HK-2 (cell line): ENCODE results near the gene SLU7.

Experiments used
- DNase-seq: peaks from one replicate; pipeline ENCODE4 v3.0.0-alpha.2; 2018; ENCODE audit not compliant: unreplicated experiment

SLU7 gene

DNA sequence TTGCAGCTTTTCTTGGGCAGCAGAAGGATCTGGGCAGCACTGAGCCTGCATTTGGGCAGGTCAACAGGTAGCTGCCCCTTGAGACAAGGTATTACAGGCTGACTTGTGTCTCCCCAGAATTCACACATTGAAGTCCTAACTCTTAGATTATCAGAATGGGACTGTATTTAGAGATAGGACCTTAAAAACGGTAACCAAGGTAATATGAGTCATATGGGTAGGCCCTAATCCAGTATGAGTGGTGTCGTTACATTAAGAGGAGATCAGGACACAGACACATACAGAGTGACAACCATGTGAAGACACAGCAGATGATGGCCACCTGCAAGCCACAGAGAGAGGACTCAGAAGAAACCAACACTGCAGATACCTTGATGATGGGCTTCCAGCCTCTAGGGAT is 51.6 kb downstream of the SLU7 start:
- no peak for DNase-seq

DNA sequence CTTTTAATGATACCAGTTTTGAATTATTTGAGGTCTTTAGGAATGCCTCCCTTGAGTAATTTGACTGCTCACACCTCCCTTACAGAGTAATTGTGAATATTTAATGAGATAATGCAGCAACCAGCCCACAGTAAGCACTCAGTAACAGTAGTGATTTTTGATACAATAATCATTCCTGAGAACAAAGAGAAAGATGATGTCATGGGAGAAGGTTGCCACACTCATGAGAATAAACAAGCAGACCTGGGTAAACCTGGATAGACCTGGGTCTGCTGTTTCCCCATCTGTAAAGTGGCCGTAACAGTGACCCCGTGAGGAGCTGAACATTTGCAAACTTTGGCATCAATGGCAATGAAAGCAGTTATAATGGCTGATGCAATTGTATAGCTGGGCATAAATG is 52.7 kb downstream of the SLU7 start:
- DNase-seq = no peak

DNA sequence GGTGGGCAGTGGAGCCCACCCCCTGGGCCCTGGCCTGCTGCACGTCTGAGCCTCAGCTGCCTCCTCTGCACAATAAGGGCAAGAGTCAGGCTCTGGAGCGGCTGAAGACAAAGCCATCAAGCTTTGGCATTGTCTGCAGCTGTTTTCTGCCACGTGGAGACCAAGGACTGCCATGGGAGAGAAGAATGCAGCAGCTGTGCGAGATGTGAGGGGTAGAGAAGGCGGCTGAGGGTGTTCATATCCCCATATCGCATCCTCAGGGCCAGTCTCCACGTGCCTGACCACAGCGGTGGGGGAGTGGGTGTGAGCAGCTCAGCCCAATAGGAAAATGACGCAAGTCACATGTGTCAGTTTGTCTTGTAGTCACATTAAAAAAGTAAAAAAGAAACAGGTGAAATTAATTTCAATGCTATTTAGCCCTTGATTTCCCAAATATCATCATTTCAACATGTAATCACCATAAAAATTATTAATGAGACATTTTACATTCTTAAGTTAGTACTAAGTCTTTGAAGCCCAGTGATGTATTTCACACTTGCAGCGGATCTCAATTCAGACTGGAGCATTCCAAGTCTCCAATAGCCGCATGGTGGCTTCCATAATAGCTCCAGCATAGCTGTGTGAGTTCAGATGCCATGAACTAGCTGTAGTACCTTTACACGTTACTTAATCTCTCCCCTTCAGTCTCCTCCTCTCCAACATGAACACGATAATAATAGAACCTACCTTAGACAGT is 55.1 kb downstream of the SLU7 start:
- no peak for DNase-seq

DNA sequence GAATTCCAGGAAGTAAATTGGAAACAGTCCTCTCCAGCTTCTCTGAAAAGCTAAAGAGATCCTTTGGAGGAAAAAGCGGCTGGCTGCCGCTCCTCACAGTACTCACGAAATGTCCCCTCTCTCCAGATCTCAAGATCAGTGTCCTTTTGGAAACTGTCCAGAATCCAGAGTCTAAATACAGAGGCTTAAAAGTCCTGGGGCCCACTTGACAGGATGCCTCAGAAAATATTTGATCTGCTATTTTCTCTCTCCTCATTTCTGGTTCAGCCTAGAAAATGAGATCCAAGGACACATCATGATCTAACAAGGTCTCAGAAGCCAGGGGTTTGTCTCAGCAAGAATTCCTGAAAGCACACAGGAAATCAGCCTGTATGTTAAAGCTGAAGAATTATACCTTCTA is 55.7 kb downstream of the SLU7 start:
- no peak for DNase-seq

DNA sequence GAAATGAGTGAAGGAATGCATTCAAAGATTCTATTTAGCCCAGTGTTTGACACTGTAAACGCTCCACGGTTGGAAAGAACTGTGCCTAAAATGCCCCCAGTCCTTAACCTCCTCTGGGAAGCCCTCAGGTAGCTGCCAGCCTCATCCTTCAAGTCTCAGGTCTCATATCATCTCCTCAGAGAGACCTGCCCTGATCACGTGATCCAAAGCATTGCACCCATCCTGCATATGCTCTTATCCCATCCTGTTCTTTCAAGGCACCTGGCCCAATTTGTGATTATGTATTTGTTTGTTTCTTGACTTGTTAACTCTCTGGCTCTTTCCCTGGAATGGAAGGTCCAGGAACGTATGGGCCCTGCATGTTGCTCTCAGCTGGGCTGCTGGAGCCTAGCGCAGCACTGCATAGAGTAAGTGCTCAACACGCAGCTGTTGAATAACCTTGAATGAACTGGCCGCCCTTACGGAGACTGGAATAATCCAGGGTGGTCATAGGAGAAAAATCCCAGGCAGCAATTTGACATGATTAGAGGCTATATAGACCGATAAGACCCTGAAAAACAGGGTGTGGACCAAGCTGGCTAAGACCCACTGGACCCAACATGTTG is 57.2 kb downstream of the SLU7 start:
- DNase-seq = no peak

DNA sequence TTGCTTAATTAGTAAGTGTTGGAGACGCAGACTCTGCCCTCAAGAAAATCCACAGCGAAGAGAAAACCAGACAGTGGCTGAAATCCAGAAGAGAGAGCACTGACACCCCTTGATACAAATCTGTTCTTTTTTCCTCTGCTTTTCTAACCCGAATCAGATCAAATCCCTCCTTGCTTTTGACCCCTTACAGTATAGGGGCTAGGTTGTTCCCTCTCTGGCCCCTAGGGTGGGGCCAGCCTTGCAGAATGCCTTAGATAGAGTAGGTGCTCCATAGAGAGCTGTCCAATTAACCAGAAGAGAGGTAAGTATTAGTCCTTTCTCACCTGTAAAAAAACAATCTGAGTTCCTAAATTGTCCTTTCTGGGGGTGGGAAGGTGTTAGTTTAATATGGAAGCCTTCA is 58.6 kb downstream of the SLU7 start:
- no peak for DNase-seq

DNA sequence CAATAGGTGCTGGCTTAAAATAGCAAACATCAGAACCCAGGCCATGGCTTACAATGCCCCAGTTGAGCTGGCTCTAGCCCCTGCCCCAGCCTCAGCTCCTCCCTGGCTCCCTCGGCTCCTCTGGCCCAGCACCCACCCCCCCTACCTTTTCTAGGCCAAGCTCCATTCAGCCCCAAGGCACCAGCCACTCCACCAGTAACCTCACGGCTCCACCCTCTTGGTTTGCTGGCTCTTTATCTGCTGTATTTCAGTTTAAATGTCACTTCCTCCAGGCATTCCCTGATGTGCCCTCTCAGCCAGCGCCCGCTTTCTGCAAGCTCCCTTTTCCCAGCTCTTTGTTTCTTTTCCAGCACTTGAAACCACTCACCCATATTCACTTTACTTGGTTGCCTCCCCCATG is 59.1 kb downstream of the SLU7 start:
- no peak for DNase-seq

DNA sequence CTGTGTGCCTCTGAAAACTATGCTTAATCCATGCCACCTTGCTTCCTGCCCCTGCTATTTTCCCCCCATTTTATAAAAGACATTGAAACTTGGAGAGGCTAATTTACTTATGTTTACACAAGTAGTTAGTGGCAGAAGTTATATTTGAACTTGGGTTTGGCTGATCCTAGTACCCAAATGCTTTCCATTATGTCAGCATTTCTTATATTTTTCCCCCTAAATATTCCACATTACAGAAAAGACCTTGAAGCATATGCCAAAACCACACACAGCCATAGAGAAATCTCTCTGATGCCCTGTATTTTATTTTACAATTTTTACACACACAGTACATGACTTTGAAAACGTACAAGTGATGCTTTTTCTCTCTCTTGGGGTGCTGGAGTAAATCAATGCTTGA is 59.6 kb downstream of the SLU7 start:
- no peak for DNase-seq

DNA sequence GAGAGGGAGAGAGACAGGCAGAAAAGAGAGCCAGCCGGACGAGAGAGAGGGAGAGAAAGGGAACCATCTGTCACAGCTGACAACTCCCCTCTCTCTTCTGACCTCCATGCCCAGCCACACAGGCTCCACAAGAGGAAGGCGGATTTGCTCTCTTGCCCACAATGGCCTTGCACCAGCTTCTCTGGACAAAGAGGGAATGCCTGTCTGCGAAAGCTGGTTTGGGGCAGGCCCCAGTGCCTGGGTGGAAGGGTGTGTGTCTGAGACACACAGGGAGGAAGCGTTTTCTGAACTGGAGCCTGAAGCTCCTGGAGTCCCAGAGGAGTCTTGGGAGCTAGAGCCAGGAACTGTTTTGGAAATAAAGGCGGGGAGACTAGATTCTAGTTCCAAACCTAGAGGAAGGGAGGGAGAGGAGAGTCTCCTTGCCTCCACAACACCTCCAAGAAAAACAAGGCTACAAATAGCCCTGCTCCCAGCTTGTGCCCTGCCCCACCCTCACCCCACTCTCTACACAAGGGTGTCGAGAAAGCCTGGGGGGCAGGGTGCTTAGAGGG is 60.9 kb downstream of the SLU7 start:
- no peak for DNase-seq

DNA sequence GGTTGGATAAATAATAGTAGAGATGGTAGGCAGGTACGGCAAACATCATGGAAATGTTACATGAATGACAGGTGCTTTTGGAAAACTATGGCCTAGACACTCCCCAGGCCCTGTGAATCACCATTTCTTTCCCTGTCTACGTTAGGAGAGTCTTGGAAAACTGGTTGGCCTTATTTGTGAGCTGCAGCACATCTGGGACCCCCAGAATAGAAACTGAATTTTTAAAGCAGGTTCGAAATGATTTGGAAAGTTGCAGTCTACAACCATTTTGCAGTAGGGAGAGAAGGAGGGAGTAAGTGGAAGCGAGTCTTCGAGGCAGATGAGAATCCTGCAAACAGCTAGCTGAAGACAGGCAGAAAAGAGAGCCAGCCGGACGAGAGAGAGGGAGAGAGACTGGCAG is 61.5 kb downstream of the SLU7 start:
- no peak for DNase-seq

DNA sequence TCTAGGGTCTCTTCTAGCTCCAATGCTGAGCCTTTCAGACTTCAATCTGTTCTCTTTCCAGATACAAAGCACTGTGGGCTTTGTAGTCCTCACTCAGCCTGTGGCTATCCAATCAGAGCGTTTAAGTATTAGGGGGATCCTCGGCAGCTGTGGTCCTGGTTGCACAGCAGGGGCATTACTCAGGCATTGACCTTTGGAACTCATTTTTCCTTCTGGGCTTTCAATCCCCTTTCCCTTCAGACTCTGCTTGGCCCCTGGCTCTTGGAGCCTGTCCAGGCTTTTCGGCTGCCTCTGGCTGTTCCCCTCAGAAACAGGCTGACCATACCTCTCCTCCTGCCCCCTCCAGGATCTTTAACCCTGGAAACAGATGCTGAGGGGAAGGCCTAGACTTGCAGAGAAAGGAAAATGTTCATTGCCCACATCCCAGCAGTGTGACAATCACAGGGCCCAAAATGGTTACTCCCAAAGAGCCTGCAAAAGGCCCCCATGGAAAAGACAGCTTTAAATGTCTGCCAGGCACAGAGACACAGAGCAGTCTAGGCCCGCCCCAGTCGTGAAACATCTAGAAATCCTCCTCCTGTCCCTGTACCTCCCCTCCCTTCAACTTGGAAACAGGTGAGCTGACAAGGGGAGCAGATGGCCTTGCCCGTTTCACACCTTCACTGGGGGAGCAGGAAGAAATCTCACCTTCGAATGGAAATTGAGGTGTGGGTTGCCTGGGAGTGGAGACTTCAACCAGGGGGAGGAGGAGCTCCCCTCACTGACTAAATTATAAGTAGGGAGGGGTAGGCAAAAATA is 62.1 kb downstream of the SLU7 start:
- DNase-seq = no peak

DNA sequence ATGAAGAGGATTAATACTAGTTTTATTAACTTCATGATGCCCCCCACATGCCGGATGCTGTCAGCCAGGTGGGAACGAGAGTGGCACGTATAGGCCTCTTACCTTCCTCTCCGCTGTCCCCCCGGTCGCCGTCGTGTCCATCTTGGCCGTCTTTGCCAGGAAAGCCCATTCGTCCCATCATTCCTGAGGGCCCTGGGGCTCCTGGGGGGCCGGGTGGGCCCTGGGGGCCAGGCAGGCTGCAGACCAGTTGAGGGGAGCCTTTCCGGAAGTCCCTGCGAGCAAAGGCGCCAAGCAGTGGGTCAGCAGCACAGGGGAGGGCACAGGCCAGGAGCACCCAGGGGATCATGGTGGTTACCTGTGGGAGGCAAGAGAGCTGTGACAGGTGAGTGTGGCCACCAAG is 64.2 kb downstream of the SLU7 start:
- no peak for DNase-seq

DNA sequence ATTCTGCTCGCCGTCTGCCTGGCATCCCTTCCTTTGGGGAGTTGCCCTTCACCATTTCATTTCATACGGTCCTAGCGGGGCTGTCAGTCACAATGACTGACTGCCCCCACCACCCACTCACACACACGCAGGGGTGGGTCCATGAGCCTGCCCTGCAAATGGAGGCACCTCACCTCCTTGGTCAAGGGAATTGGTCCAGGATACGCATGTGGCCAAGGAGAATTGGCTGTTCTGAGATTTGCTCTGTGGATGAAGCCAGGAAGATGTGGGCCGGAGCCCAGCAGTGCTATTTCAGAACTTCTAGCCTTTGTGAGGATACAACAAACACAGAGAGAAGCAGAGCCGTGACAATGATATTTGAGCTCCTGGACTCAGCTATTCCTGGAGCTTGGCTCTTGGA is 65.5 kb downstream of the SLU7 start:
- no peak for DNase-seq

DNA sequence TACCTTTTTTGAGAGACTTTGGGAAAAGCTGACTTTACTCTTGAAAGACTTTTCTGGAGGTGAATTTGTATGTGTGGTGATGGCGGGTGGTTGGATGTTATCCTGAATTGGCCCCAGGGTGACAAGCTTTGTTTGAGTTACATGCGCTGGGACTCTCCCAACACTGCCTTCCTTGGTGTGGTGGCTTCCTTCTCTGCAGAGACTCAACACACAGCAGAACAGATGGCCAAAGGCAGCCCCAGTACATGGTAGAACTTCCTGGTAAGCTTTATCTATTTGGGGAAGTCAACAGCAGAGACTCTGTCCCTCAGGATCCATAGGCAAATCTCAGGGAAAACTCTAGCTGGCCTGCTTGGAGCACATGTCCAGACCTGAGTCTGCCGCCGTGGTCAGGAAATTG is 66.6 kb downstream of the SLU7 start:
- no peak for DNase-seq
